GM19043 (cell line): ENCODE results near the gene RIIAD1.
"Not testable (repeated sequence)": the region's sequence is repeated elsewhere in the genome, so short reads cannot be mapped to it uniquely, and the experiment has no call there.

Experiments
- ATAC-seq: cut with Tn5 transposase; IDR thresholded peaks from one replicate; pipeline ENCODE4 v1.9.1; 2021; ENCODE audit warnings: low read depth; ENCODE audit not compliant: unreplicated experiment

RIIAD1 gene

DNA sequence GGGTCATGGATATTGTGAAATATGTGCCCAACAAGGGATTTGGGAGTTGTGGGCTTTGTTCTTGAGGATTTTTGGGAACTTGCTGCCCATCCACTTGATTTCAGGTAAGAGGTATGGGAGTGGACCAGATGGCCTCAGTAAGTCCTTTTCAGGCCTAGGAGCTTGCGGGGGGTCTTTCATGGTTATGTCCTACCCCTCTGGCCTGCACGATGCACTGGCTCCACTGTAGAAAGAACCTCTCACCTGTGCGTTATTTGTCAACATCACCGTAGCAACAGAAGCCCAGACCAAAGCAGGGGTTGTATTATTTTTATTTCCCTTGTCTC lies 8.6 kb downstream of the RIIAD1 start:
- no peak for ATAC-seq

GRCh38 chr1:151733126-151733525 lies 11.8 kb downstream of the RIIAD1 start:
- ATAC-seq = no peak

DNA sequence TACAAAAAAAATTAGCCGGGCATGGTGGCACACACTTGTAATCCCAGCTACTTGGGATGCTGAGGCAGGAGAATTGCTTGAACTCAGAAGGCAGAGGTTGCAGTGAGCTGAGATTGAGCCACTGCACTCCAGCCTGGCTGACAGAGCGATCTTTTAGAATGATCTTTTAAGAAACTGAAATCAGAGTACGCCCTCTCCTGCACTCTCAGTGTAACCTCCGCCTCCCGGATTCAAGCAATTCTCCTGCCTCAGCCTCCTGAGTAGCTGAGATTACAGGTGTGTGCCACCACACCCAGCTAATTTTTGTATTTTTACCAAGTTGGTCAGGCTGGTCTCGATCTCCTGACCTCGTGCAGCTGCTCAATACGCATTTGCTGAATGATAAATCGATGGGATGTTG lies 12.7 kb downstream of the RIIAD1 start:
- not testable (repeated sequence) for ATAC-seq

- ATAC-seq = no peak
These were observed 15.7 kb downstream of the RIIAD1 start for GRCh38 chr1:151737026-151737425.

DNA sequence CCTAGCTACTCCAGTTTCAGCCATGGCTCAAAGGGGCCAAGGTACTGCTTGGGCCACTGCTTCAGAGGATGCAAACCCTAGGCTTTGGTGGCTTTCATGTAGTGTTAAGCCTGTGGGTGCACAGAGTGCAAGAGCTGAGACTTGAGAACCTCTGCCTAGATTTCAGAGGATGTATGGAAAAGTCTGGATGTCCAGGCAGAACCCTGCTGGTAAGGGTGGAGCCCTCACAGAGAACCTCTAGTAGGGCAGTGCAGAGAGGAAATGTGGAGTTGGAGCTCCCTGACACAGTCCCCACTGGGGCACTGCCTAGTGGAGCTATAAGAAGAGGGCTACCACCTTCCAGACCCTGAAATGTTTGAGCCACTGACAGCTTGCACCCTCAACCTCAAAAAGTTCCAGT lies 16.2 kb downstream of the RIIAD1 start:
- ATAC-seq = no peak

GRCh38 chr1:151739590-151740355 lies 18.5 kb downstream of the RIIAD1 start:
- no peak for ATAC-seq

- ATAC-seq = no peak
These were observed 20.2 kb downstream of the RIIAD1 start for GRCh38 chr1:151741516-151741915.

- ATAC-seq = no peak
These were observed 35.0 kb downstream of the RIIAD1 start for GRCh38 chr1:151756291-151756690.

- no peak for ATAC-seq
These were observed 37.9 kb downstream of the RIIAD1 start for GRCh38 chr1:151759241-151759640.

- no peak for ATAC-seq
These were observed 39.5 kb downstream of the RIIAD1 start for GRCh38 chr1:151760597-151761385.

DNA sequence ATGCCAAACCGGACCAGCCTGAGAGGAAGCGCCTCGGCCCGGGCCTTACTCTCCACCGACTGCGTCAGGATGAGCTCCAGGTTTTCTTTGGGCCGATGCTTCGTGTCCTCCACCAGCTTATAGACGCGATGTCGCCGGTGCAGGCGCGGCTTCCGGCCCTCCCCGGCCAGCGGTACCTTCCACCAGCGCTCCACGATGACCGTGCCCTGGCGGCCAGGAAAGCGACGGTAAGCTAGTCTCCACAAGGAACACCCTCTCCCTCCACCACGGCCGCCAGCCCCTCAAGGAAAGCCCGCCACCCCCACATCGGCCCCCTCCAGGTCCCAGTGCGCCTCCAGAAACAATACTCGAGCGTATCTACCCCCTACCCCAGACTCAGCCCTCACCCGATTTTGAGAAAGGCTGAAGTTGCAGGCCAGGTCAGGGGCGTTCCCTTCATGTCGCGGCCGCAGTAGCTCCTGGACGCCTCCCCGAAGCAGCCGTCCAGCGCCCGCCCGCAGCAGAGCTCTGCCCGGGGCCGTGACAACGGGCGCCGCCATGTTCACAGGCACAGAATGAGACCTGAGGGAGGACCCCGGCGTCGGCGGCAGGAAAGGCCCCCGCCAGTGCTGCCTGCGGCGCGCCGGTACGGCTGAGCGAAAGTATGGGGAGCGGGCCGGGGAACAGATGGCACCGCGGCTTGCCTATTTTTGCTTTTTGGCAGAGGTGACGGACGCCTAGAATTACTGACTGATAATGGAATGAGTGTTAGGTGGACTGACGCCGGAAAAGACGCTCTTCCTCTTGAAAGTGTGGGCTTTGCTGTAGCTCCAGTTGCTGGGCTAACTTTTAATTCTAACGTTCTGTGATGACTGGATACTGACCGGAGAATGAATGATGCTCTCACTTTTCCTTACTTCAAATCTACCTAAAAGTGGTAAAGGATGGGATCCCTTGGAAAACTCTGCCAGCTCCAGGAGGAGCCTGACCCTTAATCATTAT lies 41.9 kb downstream of the RIIAD1 start, which contains the start of gene MRPL9:
MRPL9 (minus strand) TSS at position 556 of the 981 bp plus-strand sequence; CDS start at position 539, 17 bp downstream.
- peak; percentile 91 for ATAC-seq

DNA sequence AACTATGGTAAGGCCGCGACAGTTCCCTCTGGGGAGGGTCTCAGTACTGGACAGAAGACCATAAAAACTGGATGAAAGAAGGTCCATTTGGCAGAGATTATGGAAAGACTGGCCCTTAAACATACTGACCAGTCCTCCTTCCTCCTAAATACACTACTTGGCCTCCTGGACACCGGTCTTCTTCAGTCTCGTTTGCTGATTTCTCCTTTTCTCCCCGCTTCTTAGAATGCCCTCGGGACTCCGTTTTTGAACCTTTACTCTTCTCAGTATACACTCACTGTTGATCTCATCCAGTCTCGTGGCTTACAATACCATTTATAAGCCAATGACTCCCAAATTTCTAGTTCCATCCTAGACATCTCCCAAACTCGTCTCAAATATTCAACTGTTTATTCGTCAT lies 42.7 kb downstream of the RIIAD1 start:
- no peak for ATAC-seq

GRCh38 chr1:151768351-151769066 lies 47.2 kb downstream of the RIIAD1 start:
- ATAC-seq = not testable (repeated sequence)

GRCh38 chr1:151769270-151769669 lies 47.9 kb downstream of the RIIAD1 start:
- not testable (repeated sequence) for ATAC-seq

DNA sequence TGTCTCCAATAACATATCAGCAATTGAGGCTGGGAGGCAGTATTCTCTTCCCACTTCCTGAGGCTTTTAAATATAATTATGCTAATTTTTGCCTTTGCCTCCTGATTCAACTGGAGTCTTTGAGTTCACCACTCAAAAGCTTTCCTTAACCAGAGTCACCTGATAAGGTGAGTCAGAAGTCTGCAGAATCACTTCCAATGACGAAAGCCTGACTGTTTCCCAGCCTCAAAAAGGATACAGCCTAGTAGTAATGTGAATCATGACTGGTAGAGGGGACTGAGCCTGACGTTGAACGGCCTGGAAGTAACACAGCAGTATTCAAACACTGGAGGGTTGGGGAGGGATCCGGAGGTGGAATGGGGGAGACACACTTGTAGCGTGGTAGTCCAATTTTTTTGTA lies 52.4 kb downstream of the RIIAD1 start:
- no peak for ATAC-seq

- no peak for ATAC-seq
These were observed 53.1 kb downstream of the RIIAD1 start for GRCh38 chr1:151774256-151774922.

GRCh38 chr1:151775894-151776664 lies 54.8 kb downstream of the RIIAD1 start:
- ATAC-seq = no peak

DNA sequence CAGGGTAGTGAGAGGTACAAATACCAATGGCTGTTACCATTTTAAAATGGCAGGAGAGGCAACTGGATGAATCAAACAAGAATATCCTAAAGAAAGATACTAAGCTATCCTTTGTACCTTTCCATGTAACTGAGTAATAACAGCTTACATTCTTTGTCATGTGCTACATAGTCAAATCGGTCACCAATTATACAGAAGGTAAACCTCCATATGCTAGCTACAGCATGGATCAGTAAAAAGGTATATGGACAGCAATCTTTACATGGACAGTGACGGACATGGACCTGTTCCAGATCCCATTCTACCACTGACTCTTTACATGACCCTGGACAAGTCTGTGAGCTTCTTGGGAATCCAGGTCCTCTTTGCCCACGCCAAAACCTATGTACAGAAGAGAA lies 55.3 kb downstream of the RIIAD1 start:
- ATAC-seq = no peak

DNA sequence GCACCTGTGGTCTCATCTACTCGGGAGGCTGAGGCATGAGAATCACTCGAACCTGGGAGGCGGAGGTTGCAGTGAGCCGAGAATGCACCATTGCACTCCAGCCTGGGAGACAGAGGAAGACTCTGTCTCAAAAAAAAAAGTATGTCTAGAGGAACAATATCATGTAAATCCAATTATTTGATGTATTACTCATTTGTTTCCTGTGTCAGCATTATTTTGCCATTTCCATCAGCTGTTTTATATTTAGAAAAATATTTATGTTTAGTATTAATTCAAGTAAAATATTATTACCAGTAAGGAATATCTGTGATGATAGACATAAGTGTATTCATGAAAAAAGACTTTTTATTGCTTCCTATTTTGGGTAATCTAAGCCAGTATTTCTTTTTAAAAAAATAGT lies 56.0 kb downstream of the RIIAD1 start:
- ATAC-seq = no peak
